Fibroblast of lung (primary cell): ENCODE results near the gene PPP1R9A.

ENCODE experiments used
- EZH2 ChIP-seq: IDR thresholded peaks from 2 replicates; pipeline ENCODE4 v1.5.1; 2012; ENCODE audit warnings: low read length, control low read depth, mild to moderate bottlenecking; ENCODE audit errors: missing control alignments
- TF ChIP-seq, protein P1 (sequence below), 2 donors: IDR thresholded peaks in 1 of 2; conservative IDR thresholded peaks in 1 of 2; 1 replicate in 1 of 2; 2 replicates in 1 of 2; pipeline ENCODE4 v1.5.1; 2011 to 2012; ENCODE audit warnings: low read length in 2 of 2, control low read depth in 1 of 2, inconsistent platforms in 1 of 2, low read depth in 1 of 2, mild to moderate bottlenecking in 1 of 2

DNA sequence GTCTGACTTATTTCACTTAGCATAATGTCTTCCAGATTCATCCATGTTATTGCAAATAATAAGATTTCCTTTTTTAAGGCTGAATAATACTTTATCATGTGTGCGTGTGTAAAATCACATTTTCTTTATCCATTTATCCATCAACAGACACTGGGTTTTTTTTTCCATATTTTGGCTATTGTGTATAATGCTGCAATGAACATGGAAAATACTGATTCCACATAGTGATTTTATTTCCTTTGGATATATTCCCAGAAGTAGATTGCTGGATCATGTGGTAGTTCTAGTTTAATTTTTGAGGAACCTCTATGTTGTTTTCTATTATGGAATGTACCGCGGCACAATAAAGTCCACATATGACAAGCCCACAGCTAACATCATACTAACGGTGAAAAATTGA lies 236.9 kb downstream of the PPP1R9A start:
- no peak for TF ChIP-seq EZH2
- TF ChIP-seq, protein P1, sequence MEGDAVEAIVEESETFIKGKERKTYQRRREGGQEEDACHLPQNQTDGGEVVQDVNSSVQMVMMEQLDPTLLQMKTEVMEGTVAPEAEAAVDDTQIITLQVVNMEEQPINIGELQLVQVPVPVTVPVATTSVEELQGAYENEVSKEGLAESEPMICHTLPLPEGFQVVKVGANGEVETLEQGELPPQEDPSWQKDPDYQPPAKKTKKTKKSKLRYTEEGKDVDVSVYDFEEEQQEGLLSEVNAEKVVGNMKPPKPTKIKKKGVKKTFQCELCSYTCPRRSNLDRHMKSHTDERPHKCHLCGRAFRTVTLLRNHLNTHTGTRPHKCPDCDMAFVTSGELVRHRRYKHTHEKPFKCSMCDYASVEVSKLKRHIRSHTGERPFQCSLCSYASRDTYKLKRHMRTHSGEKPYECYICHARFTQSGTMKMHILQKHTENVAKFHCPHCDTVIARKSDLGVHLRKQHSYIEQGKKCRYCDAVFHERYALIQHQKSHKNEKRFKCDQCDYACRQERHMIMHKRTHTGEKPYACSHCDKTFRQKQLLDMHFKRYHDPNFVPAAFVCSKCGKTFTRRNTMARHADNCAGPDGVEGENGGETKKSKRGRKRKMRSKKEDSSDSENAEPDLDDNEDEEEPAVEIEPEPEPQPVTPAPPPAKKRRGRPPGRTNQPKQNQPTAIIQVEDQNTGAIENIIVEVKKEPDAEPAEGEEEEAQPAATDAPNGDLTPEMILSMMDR (conservative IDR thresholded peaks at IDR 0.05 in 1 of 2, IDR thresholded peaks at IDR 0.05 in 1 of 2; ENCODE audit: low read depth in 1 of 2, low read length in 2 of 2) = no peak
